HepG2 (cell line): Measurements from ENCODE around the gene MMP24OS. TPM values are rescaled to one million over a fixed set of nuclear protein-coding genes. Genes with fewer than 3 reads are reported as not detected.

Source experiments
- CCAR2 ChIP-seq: fragments of 200-400 bp; formaldehyde crosslinking; optimal IDR thresholded peaks from 2 replicates; pipeline ENCODE3; 2018; ENCODE audit warnings: low read depth, mild to moderate bottlenecking, low read length, moderate library complexity
- GZF1 ChIP-seq: sonication (generic); formaldehyde crosslinking; IDR thresholded peaks from 2 replicates; pipeline ENCODE4 v1.5.1; 2020; ENCODE audit warnings: mild to moderate bottlenecking, missing genetic modification reagents
- HIVEP1 ChIP-seq: sonication (generic); formaldehyde crosslinking; IDR thresholded peaks from 2 replicates; pipeline ENCODE4 v1.4.0; 2020; ENCODE audit warnings: mild to moderate bottlenecking, missing genetic modification reagents
- JDP2 ChIP-seq: sonication (generic); formaldehyde crosslinking; IDR thresholded peaks from 2 replicates; pipeline ENCODE4 v1.8.1; 2022; ENCODE audit warnings: missing genetic modification reagents, borderline replicate concordance
- KLF13 ChIP-seq: sonication (generic); formaldehyde crosslinking; IDR thresholded peaks from 2 replicates; pipeline ENCODE4 v1.4.0; 2020; ENCODE audit warnings: mild to moderate bottlenecking, missing genetic modification reagents
- POLR2G ChIP-seq: fragments of 200-400 bp; formaldehyde crosslinking; IDR thresholded peaks from 2 replicates; pipeline ENCODE4 v1.6.1; 2018; ENCODE audit warnings: mild to moderate bottlenecking, low read depth, low read length, moderate library complexity
- SP2 ChIP-seq: sonication (generic); formaldehyde crosslinking; IDR thresholded peaks from 2 replicates; pipeline ENCODE4 v1.5.1; 2020; ENCODE audit warnings: mild to moderate bottlenecking, missing genetic modification reagents
- SRSF4 ChIP-seq: fragments of 200-400 bp; formaldehyde crosslinking; IDR thresholded peaks from one replicate; pipeline ENCODE4 v1.6.1; 2018; ENCODE audit warnings: mild to moderate bottlenecking, low read depth, low read length, moderate library complexity; ENCODE audit not compliant: poor library complexity, severe bottlenecking
- TFE3 ChIP-seq: IDR thresholded peaks from 2 replicates; pipeline ENCODE4 v1.6.1; 2016
- TOPORS ChIP-seq: sonication (generic); formaldehyde crosslinking; IDR thresholded peaks from 2 replicates; pipeline ENCODE4 v1.8.0; 2023; ENCODE audit warnings: mild to moderate bottlenecking, missing genetic modification reagents
- ZBTB42 ChIP-seq: sonication (generic); formaldehyde crosslinking; IDR thresholded peaks from 2 replicates; pipeline ENCODE4 v1.5.0; 2020; ENCODE audit warnings: mild to moderate bottlenecking, missing genetic modification reagents
- ZNF460 ChIP-seq: sonication (generic); formaldehyde crosslinking; IDR thresholded peaks from 2 replicates; pipeline ENCODE4 v1.5.1; 2020; ENCODE audit warnings: missing genetic modification reagents, mild to moderate bottlenecking, borderline replicate concordance
- ZNF557 ChIP-seq: sonication (generic); formaldehyde crosslinking; IDR thresholded peaks from 2 replicates; pipeline ENCODE4 v1.4.0; 2020; ENCODE audit warnings: missing genetic modification reagents
- ZNF567 ChIP-seq: sonication (generic); formaldehyde crosslinking; IDR thresholded peaks from 2 replicates; pipeline ENCODE4 v1.8.1; 2023; ENCODE audit warnings: mild to moderate bottlenecking, missing genetic modification reagents, borderline replicate concordance
- ZNF660 ChIP-seq: sonication (generic); formaldehyde crosslinking; IDR thresholded peaks from 2 replicates; pipeline ENCODE4 v1.5.1; 2020; ENCODE audit warnings: mild to moderate bottlenecking, low read depth, missing genetic modification reagents, borderline replicate concordance
- ZNF737 ChIP-seq: sonication (generic); formaldehyde crosslinking; IDR thresholded peaks from 2 replicates; pipeline ENCODE4 v1.5.0; 2020; ENCODE audit warnings: missing genetic modification reagents, mild to moderate bottlenecking, borderline replicate concordance
- ZNF740 ChIP-seq: sonication (generic); formaldehyde crosslinking; IDR thresholded peaks from 2 replicates; pipeline ENCODE4 v1.4.0; 2020; ENCODE audit warnings: missing genetic modification reagents
- polyA plus RNA-seq, 8 experiments: library from polyadenylated mRNA; depleted of rRNA in 3 of 8; stranded (reverse) in 7 of 8; unstranded in 1 of 8; fragments of >200 nt; fragmentation: Illumina TruSeq in 4 of 8; extraction: Trizol in 4 of 8; gene quantifications; 2 replicates each; pipeline versions ENCODE4 v1.2.1 to v1.2.3, GENCODE V29; 2011 to 2016; ENCODE audit warnings: low read depth in 4 of 8, missing spikeins in 1 of 8, mixed read lengths in 1 of 8; ENCODE audit not compliant: insufficient read depth in 1 of 8
- total RNA-seq, 5 experiments: library from RNA; depleted of rRNA; stranded (reverse); fragments of >200 nt; fragmentation: Illumina TruSeq; extraction: Trizol; gene quantifications; 2 replicates each; pipeline ENCODE4 v1.2.3, GENCODE V29; 2016; ENCODE audit warnings: low read depth in 1 of 5
- TF ChIP-seq, protein P1 (sequence below): sonication (generic); formaldehyde crosslinking; IDR thresholded peaks from 2 replicates; pipeline ENCODE4 v1.4.0; 2020; ENCODE audit warnings: missing genetic modification reagents

Gene MMP24OS
- total and polyA plus RNA-seq, 2 of the 13 experiments (the other 11 are each of a cell fraction or from before 2014, with no cell fraction given): 6.0 to 8.5 TPM

GRCh38 chr20:35305682-35306556 lies 28.0 kb upstream of the MMP24OS start (continued):
- no peak for TF ChIP-seq ZNF660 (CRISPR knock-in tag)
- TF ChIP-seq SRSF4: no peak
- no peak for TF ChIP-seq CCAR2
- TF ChIP-seq, protein P1, sequence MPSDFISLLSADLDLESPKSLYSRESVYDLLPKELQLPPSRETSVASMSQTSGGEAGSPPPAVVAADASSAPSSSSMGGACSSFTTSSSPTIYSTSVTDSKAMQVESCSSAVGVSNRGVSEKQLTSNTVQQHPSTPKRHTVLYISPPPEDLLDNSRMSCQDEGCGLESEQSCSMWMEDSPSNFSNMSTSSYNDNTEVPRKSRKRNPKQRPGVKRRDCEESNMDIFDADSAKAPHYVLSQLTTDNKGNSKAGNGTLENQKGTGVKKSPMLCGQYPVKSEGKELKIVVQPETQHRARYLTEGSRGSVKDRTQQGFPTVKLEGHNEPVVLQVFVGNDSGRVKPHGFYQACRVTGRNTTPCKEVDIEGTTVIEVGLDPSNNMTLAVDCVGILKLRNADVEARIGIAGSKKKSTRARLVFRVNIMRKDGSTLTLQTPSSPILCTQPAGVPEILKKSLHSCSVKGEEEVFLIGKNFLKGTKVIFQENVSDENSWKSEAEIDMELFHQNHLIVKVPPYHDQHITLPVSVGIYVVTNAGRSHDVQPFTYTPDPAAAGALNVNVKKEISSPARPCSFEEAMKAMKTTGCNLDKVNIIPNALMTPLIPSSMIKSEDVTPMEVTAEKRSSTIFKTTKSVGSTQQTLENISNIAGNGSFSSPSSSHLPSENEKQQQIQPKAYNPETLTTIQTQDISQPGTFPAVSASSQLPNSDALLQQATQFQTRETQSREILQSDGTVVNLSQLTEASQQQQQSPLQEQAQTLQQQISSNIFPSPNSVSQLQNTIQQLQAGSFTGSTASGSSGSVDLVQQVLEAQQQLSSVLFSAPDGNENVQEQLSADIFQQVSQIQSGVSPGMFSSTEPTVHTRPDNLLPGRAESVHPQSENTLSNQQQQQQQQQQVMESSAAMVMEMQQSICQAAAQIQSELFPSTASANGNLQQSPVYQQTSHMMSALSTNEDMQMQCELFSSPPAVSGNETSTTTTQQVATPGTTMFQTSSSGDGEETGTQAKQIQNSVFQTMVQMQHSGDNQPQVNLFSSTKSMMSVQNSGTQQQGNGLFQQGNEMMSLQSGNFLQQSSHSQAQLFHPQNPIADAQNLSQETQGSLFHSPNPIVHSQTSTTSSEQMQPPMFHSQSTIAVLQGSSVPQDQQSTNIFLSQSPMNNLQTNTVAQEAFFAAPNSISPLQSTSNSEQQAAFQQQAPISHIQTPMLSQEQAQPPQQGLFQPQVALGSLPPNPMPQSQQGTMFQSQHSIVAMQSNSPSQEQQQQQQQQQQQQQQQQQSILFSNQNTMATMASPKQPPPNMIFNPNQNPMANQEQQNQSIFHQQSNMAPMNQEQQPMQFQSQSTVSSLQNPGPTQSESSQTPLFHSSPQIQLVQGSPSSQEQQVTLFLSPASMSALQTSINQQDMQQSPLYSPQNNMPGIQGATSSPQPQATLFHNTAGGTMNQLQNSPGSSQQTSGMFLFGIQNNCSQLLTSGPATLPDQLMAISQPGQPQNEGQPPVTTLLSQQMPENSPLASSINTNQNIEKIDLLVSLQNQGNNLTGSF (CRISPR knock-in tag): no peak
- TF ChIP-seq ZBTB42: no peak
- no peak for TF ChIP-seq ZNF557
- TF ChIP-seq KLF13: no peak
- no peak for TF ChIP-seq JDP2 (CRISPR knock-in tag)
- TF ChIP-seq ZNF460 (CRISPR knock-in tag): no peak
- TF ChIP-seq SP2 (CRISPR knock-in tag): no peak
- no peak for TF ChIP-seq GZF1 (CRISPR knock-in tag)
- TF ChIP-seq HIVEP1 (CRISPR knock-in tag): no peak
- TF ChIP-seq POLR2G: peak; percentile 45; the same call in 1 of the 2 replicates
- no peak for TF ChIP-seq ZNF737 (CRISPR knock-in tag)
- TF ChIP-seq ZNF740: no peak
- TF ChIP-seq TOPORS: no peak
- no peak for TF ChIP-seq ZNF567 (CRISPR knock-in tag)
- TF ChIP-seq TFE3: peak; percentile 98
